PC-3 (cell line): ENCODE data around the gene MICB. TPM values are rescaled to one million over a fixed set of nuclear protein-coding genes. Genes with fewer than 3 reads are reported as not detected.

Experiments
- ATAC-seq: fragments of 200-7000 bp; cut with Tn5 transposase; 2 replicates; pipeline ENCODE4 v1.9.1; 2020; ENCODE audit warnings: mild to moderate bottlenecking, moderate library complexity
- BruUV-seq: library from RNA; stranded (reverse); fragments of 400-500 nt; replicated peaks from 2 replicates; lab custom pipeline; 2021; lab: Mats Ljungman, UMichigan
- CTCF ChIA-PET: fragments of 300-600 bp; sonication (Branson Sonifier 250); formaldehyde crosslinking; loops from one replicate; lab custom pipeline; 2022; ENCODE audit warnings: antibody characterized with exemption; lab: Charles Lee
- POLR2A ChIA-PET: fragments of 300-600 bp; sonication (Branson Sonifier 250); formaldehyde crosslinking; loops from one replicate; lab custom pipeline; 2022; ENCODE audit warnings: antibody characterized with exemption; ENCODE audit not compliant: unreplicated experiment; lab: Charles Lee
- DNase-seq: peaks from one replicate; pipeline ENCODE4 v3.0.0-alpha.2; 2015
- H2AFZ ChIP-seq: fragments of 300-600 bp; sonication (generic); 2 replicates; pipeline ENCODE4 v1.6.0; 2016; ENCODE audit warnings: antibody characterized with exemption, low read length
- H3F3A ChIP-seq: fragments of 300-600 bp; sonication (generic); one replicate; pipeline ENCODE4 v1.6.0; 2017; ENCODE audit warnings: antibody characterized with exemption, low read length, control low read depth, mild to moderate bottlenecking; ENCODE audit not compliant: unreplicated experiment
- H3K27ac ChIP-seq: fragments of 300-600 bp; sonication (generic); 2 replicates; pipeline ENCODE4 v1.5.1; 2016; ENCODE audit warnings: mild to moderate bottlenecking, low read length
- H3K27me3 ChIP-seq: fragments of 300-600 bp; sonication (generic); 2 replicates; pipeline ENCODE4 v1.6.1; 2016; ENCODE audit warnings: low read length, mixed read lengths
- H3K36me3 ChIP-seq: fragments of 300-600 bp; sonication (generic); 2 replicates; pipeline ENCODE4 v1.6.1; 2016; ENCODE audit warnings: low read depth, mixed run types, low read length, mixed read lengths
- H3K4me1 ChIP-seq: fragments of 300-600 bp; sonication (generic); 2 replicates; pipeline ENCODE4 v1.5.1; 2016; ENCODE audit warnings: low read length; ENCODE audit not compliant: insufficient read depth
- H3K4me2 ChIP-seq: fragments of 300-600 bp; sonication (generic); 2 replicates; pipeline ENCODE4 v1.6.0; 2016; ENCODE audit warnings: low read length
- H3K4me3 ChIP-seq: fragments of 300-600 bp; sonication (generic); 2 replicates; pipeline ENCODE4 v1.5.1; 2016; ENCODE audit warnings: mild to moderate bottlenecking, low read length, mixed read lengths
- H3K79me2 ChIP-seq: fragments of 300-600 bp; sonication (generic); 2 replicates; pipeline ENCODE4 v1.6.1; 2017; ENCODE audit warnings: low read length, mixed read lengths
- H3K9ac ChIP-seq: fragments of 300-600 bp; sonication (generic); 2 replicates; pipeline ENCODE4 v1.6.0; 2016; ENCODE audit warnings: mild to moderate bottlenecking, low read length
- H3K9me2 ChIP-seq: fragments of 300-600 bp; sonication (generic); replicated peaks from 2 replicates; pipeline ENCODE4 v1.6.1; 2016; ENCODE audit warnings: mixed run types, low read length, mixed read lengths
- H3K9me3 ChIP-seq: fragments of 300-600 bp; sonication (generic); 2 replicates; pipeline ENCODE4 v1.6.1; 2016; ENCODE audit warnings: low read length, mixed read lengths
- H4K20me1 ChIP-seq: fragments of 300-600 bp; sonication (generic); 2 replicates; pipeline ENCODE4 v1.6.1; 2016; ENCODE audit warnings: low read length, mixed read lengths
- EZH2 ChIP-seq: fragments of 300-600 bp; sonication (generic); IDR thresholded peaks from one replicate; pipeline ENCODE4 v1.6.1; 2017; ENCODE audit warnings: antibody characterized with exemption, mild to moderate bottlenecking, low read length; ENCODE audit not compliant: unreplicated experiment
- EZH2phosphoT487 ChIP-seq: fragments of 300-600 bp; sonication (generic); IDR thresholded peaks from 2 replicates; pipeline ENCODE4 v1.6.1; 2018; ENCODE audit warnings: mild to moderate bottlenecking, antibody characterized with exemption, low read length, borderline replicate concordance
- intact Hi-C: fragments of 100-400 bp; cut with micrococcal nuclease; formaldehyde crosslinking; loops from 2 replicates; pipeline ENCODE4 v1.9.0; 2023
- total RNA-seq: library from RNA; depleted of rRNA; stranded (reverse); fragments of >200 nt; gene quantifications from 2 replicates; pipeline ENCODE4 v1.2.3, GENCODE V29; 2014
- TF ChIP-seq, protein P1 (sequence below): fragments of 300-600 bp; sonication (generic); conservative IDR thresholded peaks from 2 replicates; pipeline ENCODE4 v1.5.1; 2017; ENCODE audit warnings: antibody characterized with exemption, low read depth, mild to moderate bottlenecking, low read length

Gene MICB
- total RNA-seq, 1 experiment from 2014 or later: 25.6 TPM

DNA sequence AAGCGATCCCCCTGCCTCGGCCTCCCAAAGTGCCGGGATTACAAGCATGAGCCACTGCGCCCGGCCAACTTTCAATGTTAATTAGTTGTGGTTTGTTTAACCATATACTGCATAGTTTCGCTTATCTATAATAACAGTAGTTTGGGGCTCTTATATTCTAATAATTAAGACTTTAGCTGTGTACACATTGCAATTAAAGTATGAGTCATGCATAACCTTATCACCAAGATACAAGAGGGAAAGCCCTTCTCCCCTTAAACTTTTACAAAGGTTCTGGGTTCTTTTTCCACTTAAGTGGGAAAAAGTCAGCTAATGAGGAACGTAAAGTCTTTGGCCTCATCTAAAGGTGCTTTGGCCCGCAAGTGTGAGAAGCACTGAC, 27.6 kb downstream of the MICB start:
- Histone ChIP-seq H2AFZ (no peak overlapping the region), H3K79me2 (no peaks in the 10 kb centered on the region), H3F3A (no peaks in the 10 kb centered on the region), H3K27me3 (no peaks in the 10 kb centered on the region), H3K4me2 (no peak overlapping the region), H3K4me3 (no peak overlapping the region), H4K20me1 (no peaks in the 10 kb centered on the region), H3K9me2 (no peaks in the 10 kb centered on the region), H3K27ac (0 out of 2 replicates have a peak overlapping the region, but pooled peaks have one; percentile 8), H3K36me3 (peaks cover 7% of the 10 kb centered on the region; the same call in 1 of the 2 replicates), H3K9ac (no peak overlapping the region), H3K4me1 (peaks cover 8% of the 10 kb centered on the region), H3K9me3 (no peaks in the 10 kb centered on the region)
- DNase-seq (no peak), ATAC-seq (no peak)
- CTCF ChIA-PET: interaction anchor here (0.5 kb wide), 1 partner anchor 467 kb away, joined by 4 read pairs; no protein-coding TSS in a partner anchor
- BruUV-seq: no TSS peak
- TF ChIP-seq, protein P1, sequence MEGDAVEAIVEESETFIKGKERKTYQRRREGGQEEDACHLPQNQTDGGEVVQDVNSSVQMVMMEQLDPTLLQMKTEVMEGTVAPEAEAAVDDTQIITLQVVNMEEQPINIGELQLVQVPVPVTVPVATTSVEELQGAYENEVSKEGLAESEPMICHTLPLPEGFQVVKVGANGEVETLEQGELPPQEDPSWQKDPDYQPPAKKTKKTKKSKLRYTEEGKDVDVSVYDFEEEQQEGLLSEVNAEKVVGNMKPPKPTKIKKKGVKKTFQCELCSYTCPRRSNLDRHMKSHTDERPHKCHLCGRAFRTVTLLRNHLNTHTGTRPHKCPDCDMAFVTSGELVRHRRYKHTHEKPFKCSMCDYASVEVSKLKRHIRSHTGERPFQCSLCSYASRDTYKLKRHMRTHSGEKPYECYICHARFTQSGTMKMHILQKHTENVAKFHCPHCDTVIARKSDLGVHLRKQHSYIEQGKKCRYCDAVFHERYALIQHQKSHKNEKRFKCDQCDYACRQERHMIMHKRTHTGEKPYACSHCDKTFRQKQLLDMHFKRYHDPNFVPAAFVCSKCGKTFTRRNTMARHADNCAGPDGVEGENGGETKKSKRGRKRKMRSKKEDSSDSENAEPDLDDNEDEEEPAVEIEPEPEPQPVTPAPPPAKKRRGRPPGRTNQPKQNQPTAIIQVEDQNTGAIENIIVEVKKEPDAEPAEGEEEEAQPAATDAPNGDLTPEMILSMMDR: no peak
- TF ChIP-seq EZH2 (no peak), EZH2phosphoT487 (no peak)
- intact Hi-C loops: no loop called here
- POLR2A ChIA-PET: no interaction called here

DNA sequence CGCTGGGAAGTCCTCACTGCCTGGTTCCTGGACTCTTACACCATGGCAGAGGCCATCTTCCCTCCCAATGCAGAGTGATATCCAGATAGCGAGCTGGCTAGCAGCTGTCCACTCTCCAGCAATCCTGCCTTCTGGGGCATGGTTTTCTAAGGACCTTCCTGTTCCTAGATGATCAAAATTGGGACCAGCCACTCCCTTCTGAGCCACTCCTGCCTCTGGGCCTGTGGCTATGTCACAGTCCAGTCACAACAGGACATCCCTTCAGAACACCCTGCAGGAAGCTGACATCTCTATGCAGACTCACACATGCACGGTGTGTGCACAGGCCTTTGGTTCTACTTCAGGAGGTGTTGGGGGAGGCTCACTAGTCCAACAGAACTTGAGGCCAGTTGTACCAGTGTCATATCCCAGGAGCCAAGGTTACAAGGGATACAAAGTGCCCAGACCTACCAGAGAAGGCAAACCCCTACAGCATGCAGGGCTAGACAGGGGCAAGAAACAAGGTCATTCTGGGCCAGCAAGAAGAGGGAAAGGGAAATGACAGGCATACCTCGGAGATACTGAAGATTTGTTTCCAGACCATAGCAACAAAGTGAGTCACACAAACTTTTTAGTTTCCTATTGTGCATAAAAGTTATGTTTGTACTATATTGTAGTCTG, 28.1 kb downstream of the MICB start:
- peak; percentile 45 for DNase-seq
- Histone ChIP-seq H2AFZ (no peak overlapping the region), H3K4me1 (peaks cover 8% of the 10 kb centered on the region), H3K4me3 (no peak overlapping the region), H4K20me1 (0 out of 2 replicates have a peak, but pooled peaks cover under 1% of the 10 kb centered on the region), H3K4me2 (no peak overlapping the region), H3K9me2 (no peaks in the 10 kb centered on the region), H3F3A (no peaks in the 10 kb centered on the region), H3K27ac (peak overlapping the region; percentile 8; the same call in 1 of the 2 replicates), H3K79me2 (no peaks in the 10 kb centered on the region), H3K36me3 (peaks cover 12% of the 10 kb centered on the region), H3K27me3 (no peaks in the 10 kb centered on the region), H3K9ac (no peak overlapping the region), H3K9me3 (no peaks in the 10 kb centered on the region)
- intact Hi-C loops: no loop called here
- POLR2A ChIA-PET: no interaction called here
- no TSS peak for BruUV-seq
- no peak for TF ChIP-seq EZH2phosphoT487
- TF ChIP-seq, protein P1: no peak
- no peak for TF ChIP-seq EZH2
- CTCF ChIA-PET: interaction anchor here (0.5 kb wide), 1 partner anchor 467 kb away, joined by 4 read pairs; no protein-coding TSS in a partner anchor
- peak; percentile 56 for ATAC-seq

DNA sequence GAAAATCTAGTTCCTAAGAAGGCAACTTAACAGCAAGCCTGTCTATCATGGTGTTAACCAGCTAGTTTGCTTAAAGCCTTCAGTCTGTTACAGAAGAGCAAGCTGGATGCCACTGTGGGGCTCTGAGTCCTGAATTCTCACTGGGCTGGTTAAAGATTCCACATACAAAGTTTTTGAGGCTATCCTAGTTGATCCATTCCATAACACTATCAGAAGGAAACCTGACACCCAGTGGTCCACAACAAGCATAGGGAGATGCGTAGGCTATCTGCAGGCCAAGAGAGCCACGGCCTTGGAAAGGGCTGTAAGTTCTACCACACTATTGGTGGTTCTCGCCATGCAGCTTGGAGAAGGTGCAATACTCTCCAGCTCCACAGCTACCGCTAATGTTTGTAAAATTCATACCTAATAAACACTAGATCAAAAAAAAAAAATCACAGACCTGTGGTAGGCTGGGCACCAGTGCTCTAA, 30.4 kb downstream of the MICB start:
- POLR2A ChIA-PET: no interaction called here
- CTCF ChIA-PET: no interaction called here
- DNase-seq: no peak
- Histone ChIP-seq H3K27ac (no peak overlapping the region), H3K9me2 (no peaks in the 10 kb centered on the region), H3K9me3 (no peaks in the 10 kb centered on the region), H3K9ac (no peak overlapping the region), H2AFZ (no peak overlapping the region), H3K4me2 (no peak overlapping the region), H3K79me2 (no peaks in the 10 kb centered on the region), H3K4me3 (no peak overlapping the region), H3K27me3 (no peaks in the 10 kb centered on the region), H4K20me1 (0 out of 2 replicates have a peak, but pooled peaks cover 5% of the 10 kb centered on the region), H3F3A (no peaks in the 10 kb centered on the region), H3K36me3 (peaks cover 34% of the 10 kb centered on the region), H3K4me1 (peaks cover 8% of the 10 kb centered on the region)
- ATAC-seq: peak; percentile 5; the same call in 1 of the 2 replicates
- BruUV-seq: no TSS peak
- intact Hi-C loops: loop anchor here (2.0 kb wide), 1 partner anchor 34 kb away; no protein-coding TSS in a partner anchor
- TF ChIP-seq, protein P1: no peak
- no peak for TF ChIP-seq EZH2
- no peak for TF ChIP-seq EZH2phosphoT487
